HG03196 (cell line): ENCODE data around the gene SULT6B1.
"Not testable (repeated sequence)": the region's sequence is repeated elsewhere in the genome, so short reads cannot be mapped to it uniquely, and the experiment has no call there.

Experiments
- ATAC-seq: cut with Tn5 transposase; IDR thresholded peaks from one replicate; pipeline ENCODE4 v1.9.1; 2021; ENCODE audit not compliant: unreplicated experiment

The SULT6B1 gene

GRCh38 chr2:37196320-37197195, 8.1 kb upstream of the SULT6B1 start, which contains the start of gene CEBPZOS:
Gene CEBPZOS, plus strand, starts transcription at chr2:37196496. Its CDS starts 3,209 bp downstream, at chr2:37199705.
- ATAC-seq = peak; percentile 75

- ATAC-seq = not testable (repeated sequence)
Measured at GRCh38 chr2:37195862-37196319, 7.4 kb upstream of the SULT6B1 start.

GRCh38 chr2:37192551-37192950, 4.1 kb upstream of the SULT6B1 start:
- no peak for ATAC-seq

- no peak for ATAC-seq
Measured at GRCh38 chr2:37191747-37192146, 3.3 kb upstream of the SULT6B1 start.

- no peak for ATAC-seq
Measured at GRCh38 chr2:37191253-37191652, 2.8 kb upstream of the SULT6B1 start.

- ATAC-seq = no peak
Measured at GRCh38 chr2:37190290-37190689, 1.8 kb upstream of the SULT6B1 start.

GRCh38 chr2:37189452-37190153, 1.1 kb upstream of the SULT6B1 start:
- no peak for ATAC-seq

- no peak for ATAC-seq
Measured at GRCh38 chr2:37181726-37182684, 6.5 kb downstream of the SULT6B1 start.

- ATAC-seq = no peak
Measured at GRCh38 chr2:37180640-37181039, 7.8 kb downstream of the SULT6B1 start.

- no peak for ATAC-seq
Measured at GRCh38 chr2:37180006-37180639, 8.3 kb downstream of the SULT6B1 start.

GRCh38 chr2:37173741-37174140, 14.7 kb downstream of the SULT6B1 start:
- ATAC-seq = no peak

GRCh38 chr2:37171624-37171950, 16.9 kb downstream of the SULT6B1 start:
- ATAC-seq = no peak

GRCh38 chr2:37168217-37168981, 20.1 kb downstream of the SULT6B1 start:
- no peak for ATAC-seq

- no peak for ATAC-seq
Measured at GRCh38 chr2:37167636-37168180, 20.8 kb downstream of the SULT6B1 start.

GRCh38 chr2:37164757-37165156, 23.7 kb downstream of the SULT6B1 start:
- ATAC-seq = no peak

- ATAC-seq = peak; percentile 90
Measured at GRCh38 chr2:37156857-37157714, 31.4 kb downstream of the SULT6B1 start, which contains the start of gene EIF2AK2. Gene EIF2AK2, minus strand, starts transcription at chr2:37156980. Its CDS starts 9,174 bp downstream, at chr2:37147806.

- no peak for ATAC-seq
Measured at GRCh38 chr2:37156071-37156856, 32.2 kb downstream of the SULT6B1 start.

- ATAC-seq = no peak
Measured at GRCh38 chr2:37154785-37155184, 33.7 kb downstream of the SULT6B1 start.
